ENCODE data around the gene CNIH3. TPM values are rescaled to one million over a fixed set of nuclear protein-coding genes. Genes with fewer than 3 reads are reported as not detected.

CNIH3 gene
- total RNA-seq, 1 donor = 3.9 TPM

- H3K4me3 ChIP-seq (ENCODE audit: low read depth, low read length) = no peak overlapping the region
- no peak for DNase-seq (ENCODE audit: low read depth)
- TF ChIP-seq CTCF (IDR thresholded peaks at IDR 0.05; ENCODE audit: insufficient read depth, low read depth, low read length) = no peak
These were observed 15.5 kb downstream of the CNIH3 start for GRCh38 chr1:224631462-224632115.

- TF ChIP-seq CTCF (IDR thresholded peaks at IDR 0.05; ENCODE audit: insufficient read depth, low read depth, low read length) = no peak
- peak; percentile 89 for DNase-seq (ENCODE audit: low read depth)
- H3K4me3 ChIP-seq (ENCODE audit: low read depth, low read length) = no peak overlapping the region
These were observed 16.3 kb downstream of the CNIH3 start for GRCh38 chr1:224632381-224632871.

GRCh38 chr1:224632921-224633321, 16.8 kb downstream of the CNIH3 start:
- TF ChIP-seq CTCF (IDR thresholded peaks at IDR 0.05; ENCODE audit: insufficient read depth, low read depth, low read length) = no peak

GRCh38 chr1:224635356-224635755, 19.2 kb downstream of the CNIH3 start:
- no peak overlapping the region for H3K4me3 ChIP-seq (ENCODE audit: low read depth, low read length)
- peak; percentile 73 for DNase-seq (ENCODE audit: low read depth)
- TF ChIP-seq CTCF (IDR thresholded peaks at IDR 0.05; ENCODE audit: insufficient read depth, low read depth, low read length) = no peak

More at GRCh38 chr1:224632921-224633321, 16.8 kb downstream of the CNIH3 start:
- DNase-seq (ENCODE audit: low read depth) = peak; percentile 47
- no peak overlapping the region for H3K4me3 ChIP-seq (ENCODE audit: low read depth, low read length)

GRCh38 chr1:224637515-224637914, 21.4 kb downstream of the CNIH3 start:
- peak; percentile 71 for DNase-seq (ENCODE audit: low read depth)
- no peak for TF ChIP-seq CTCF (IDR thresholded peaks at IDR 0.05; ENCODE audit: insufficient read depth, low read depth, low read length)
- H3K4me3 ChIP-seq (ENCODE audit: low read depth, low read length) = no peak overlapping the region

- no peak for DNase-seq (ENCODE audit: low read depth)
- no peak overlapping the region for H3K4me3 ChIP-seq (ENCODE audit: low read depth, low read length)
- no peak for TF ChIP-seq CTCF (IDR thresholded peaks at IDR 0.05; ENCODE audit: insufficient read depth, low read depth, low read length)
These were observed 21.8 kb downstream of the CNIH3 start for GRCh38 chr1:224637936-224638335.

Measured in fibroblast of villous mesenchyme (primary cell).